Mesothelial cell of epicardium (in vitro differentiated cells): ENCODE measurements around the gene PRICKLE1. TPM values are rescaled to one million over a fixed set of nuclear protein-coding genes. Genes with fewer than 3 reads are reported as not detected.

Experiments used
- DNase-seq, 2 experiments: peaks; one replicate each; pipeline ENCODE4 v3.0.0; 2021; ENCODE audit warnings: low spot score in 2 of 2; ENCODE audit not compliant: unreplicated experiment in 2 of 2
- H3K27ac Mint-ChIP-seq: 2 replicates; pipeline ENCODE4 v1.8.0; 2021; ENCODE audit warnings: mixed read lengths
- H3K27me3 Mint-ChIP-seq: 2 replicates; pipeline ENCODE4 v1.8.0; 2021; ENCODE audit warnings: low read depth, mixed read lengths
- H3K36me3 Mint-ChIP-seq: 2 replicates; pipeline ENCODE4 v1.8.0; 2021; ENCODE audit warnings: mixed read lengths
- H3K4me1 Mint-ChIP-seq: 2 replicates; pipeline ENCODE4 v1.8.0; 2021; ENCODE audit warnings: mixed read lengths
- H3K4me3 Mint-ChIP-seq: 2 replicates; pipeline ENCODE4 v1.8.0; 2021; ENCODE audit warnings: mild to moderate bottlenecking, moderate library complexity, mixed read lengths
- H3K9me3 Mint-ChIP-seq: 2 replicates; pipeline ENCODE4 v1.8.0; 2021; ENCODE audit warnings: mixed read lengths
- CTCF ChIP-seq: fragments of 200-600 bp; sonication (generic); IDR thresholded peaks from one replicate; pipeline ENCODE4 v1.5.0; 2021; ENCODE audit warnings: antibody characterized with exemption; ENCODE audit not compliant: unreplicated experiment
- total RNA-seq: library from RNA; stranded (reverse); gene quantifications from 3 replicates; pipeline ENCODE4 v1.2.1, GENCODE V29; 2021

PRICKLE1 gene
- total RNA-seq, 1 donor from 2014 or later = 79.4 TPM

- no peak for TF ChIP-seq CTCF
- H3K9me3 Mint-ChIP-seq = peaks cover 6% of the 10 kb centered on the region
- H3K27ac Mint-ChIP-seq = peak overlapping the region; percentile 65
- no peak overlapping the region for H3K4me3 Mint-ChIP-seq
- H3K4me1 Mint-ChIP-seq = peaks cover 47% of the 10 kb centered on the region
- H3K36me3 Mint-ChIP-seq = peaks cover 9% of the 10 kb centered on the region
- no peaks in the 10 kb centered on the region for H3K27me3 Mint-ChIP-seq
- DNase-seq = no peak
Observed at GRCh38 chr12:42421844-42422779, 167.4 kb downstream of the PRICKLE1 start.

- no peaks in the 10 kb centered on the region for H3K9me3 Mint-ChIP-seq
- no peak for DNase-seq
- no peaks in the 10 kb centered on the region for H3K27me3 Mint-ChIP-seq
- peaks cover 6% of the 10 kb centered on the region for H3K36me3 Mint-ChIP-seq
- H3K27ac Mint-ChIP-seq = no peak overlapping the region
- H3K4me1 Mint-ChIP-seq = peaks cover 42% of the 10 kb centered on the region
- no peak overlapping the region for H3K4me3 Mint-ChIP-seq
- no peak for TF ChIP-seq CTCF
Observed at GRCh38 chr12:42420395-42420794, 169.2 kb downstream of the PRICKLE1 start.

GRCh38 chr12:42410340-42410739, 179.2 kb downstream of the PRICKLE1 start:
- no peak for TF ChIP-seq CTCF
- DNase-seq = no peak
- H3K36me3 Mint-ChIP-seq = peaks cover 22% of the 10 kb centered on the region
- H3K4me1 Mint-ChIP-seq = peaks cover 42% of the 10 kb centered on the region
- no peaks in the 10 kb centered on the region for H3K27me3 Mint-ChIP-seq
- H3K27ac Mint-ChIP-seq = peak overlapping the region; percentile 96
- H3K4me3 Mint-ChIP-seq = no peak overlapping the region
- peaks cover 5% of the 10 kb centered on the region for H3K9me3 Mint-ChIP-seq

- peaks cover 23% of the 10 kb centered on the region for H3K36me3 Mint-ChIP-seq
- peak overlapping the region; percentile 91 for H3K27ac Mint-ChIP-seq
- peaks cover 5% of the 10 kb centered on the region for H3K9me3 Mint-ChIP-seq
- DNase-seq = no peak
- no peak for TF ChIP-seq CTCF
- no peak overlapping the region for H3K4me3 Mint-ChIP-seq
- H3K4me1 Mint-ChIP-seq = peaks cover 47% of the 10 kb centered on the region
- no peaks in the 10 kb centered on the region for H3K27me3 Mint-ChIP-seq
Observed at GRCh38 chr12:42409471-42409870, 180.1 kb downstream of the PRICKLE1 start.

- DNase-seq = no peak
- no peak overlapping the region for H3K27ac Mint-ChIP-seq
- no peak for TF ChIP-seq CTCF
- H3K4me3 Mint-ChIP-seq = no peak overlapping the region
- no peaks in the 10 kb centered on the region for H3K27me3 Mint-ChIP-seq
- H3K36me3 Mint-ChIP-seq = peaks cover 16% of the 10 kb centered on the region
- H3K4me1 Mint-ChIP-seq = peaks cover 50% of the 10 kb centered on the region
- H3K9me3 Mint-ChIP-seq = no peaks in the 10 kb centered on the region
Observed at GRCh38 chr12:42407306-42407705, 182.2 kb downstream of the PRICKLE1 start.
